ENCODE results near the gene RNASE11. TPM values are rescaled to one million over a fixed set of nuclear protein-coding genes. Genes with fewer than 3 reads are reported as not detected.

The RNASE11 gene
- total and polyA plus RNA-seq, 2 donors (not counting 1 experiment from before 2014, with no cell fraction given) = not detected

DNA sequence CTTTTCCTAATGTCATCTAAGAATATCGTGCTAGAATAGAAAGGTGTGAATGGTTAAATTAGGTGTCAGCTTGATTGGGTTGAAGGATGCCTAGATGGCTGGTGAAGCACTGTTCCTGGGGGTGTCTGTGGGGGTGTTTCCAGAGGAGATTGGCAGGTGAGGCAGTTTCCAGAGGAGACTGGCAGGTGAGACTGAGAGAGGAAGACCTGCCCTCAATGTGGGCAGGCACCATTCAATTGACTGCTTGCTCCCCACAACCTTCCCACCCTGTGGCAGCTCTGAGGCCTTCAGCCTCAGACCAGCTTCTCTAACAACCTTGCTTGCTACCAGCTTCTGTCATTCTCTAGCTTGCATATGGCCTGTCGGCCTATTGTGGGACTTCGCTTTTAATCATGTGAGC, 36.2 kb downstream of the RNASE11 start:
- Histone ChIP-seq H3K27ac (ENCODE audit: low read length in 2 of 2) (no peak overlapping the region), H4K20me1 (ENCODE audit: control insufficient read depth, insufficient read depth, low read length, poor library complexity, severe bottlenecking) (no peaks in the 10 kb centered on the region), H3K4me2 (replicated peaks; ENCODE audit: low read depth, low read length, poor library complexity, severe bottlenecking) (no peak overlapping the region), H2AFZ (ENCODE audit: insufficient read depth, low read depth, low read length, poor library complexity, severe bottlenecking) (no peak overlapping the region), H3K9me3 (ENCODE audit: control extremely low read depth in 1 of 3, control insufficient read depth in 2 of 3, insufficient read depth in 1 of 3, low read length in 2 of 3) (no peaks in the 10 kb centered on the region), H3K27me3 (replicated peaks in 1 of 4; ENCODE audit: control extremely low read depth in 1 of 4, control insufficient read depth in 3 of 4, insufficient read depth in 4 of 4, low read length in 3 of 4) (peaks cover 0 to 4% (median 1%) of the 10 kb centered on the region in 4 experiments), H3K9ac (ENCODE audit: low read length) (no peak overlapping the region), H3K4me3 (ENCODE audit: control extremely low read depth in 1 of 5, extremely low read depth in 1 of 5, insufficient read depth in 1 of 5, low read depth in 2 of 5, low read length in 4 of 5) (no peak overlapping the region), H3K4me1 (ENCODE audit: control insufficient read depth in 2 of 2, insufficient read depth in 2 of 2, low read length in 2 of 2) (no peaks in the 10 kb centered on the region), H3K36me3 (replicated peaks in 1 of 2; ENCODE audit: control extremely low read depth in 1 of 2, control insufficient read depth in 1 of 2, extremely low read depth in 1 of 2, insufficient read depth in 2 of 2, low read length in 1 of 2) (no peaks in the 10 kb centered on the region), H3K79me2 (ENCODE audit: control insufficient read depth, insufficient read depth, low read length) (no peaks in the 10 kb centered on the region)
- Mint-ChIP-seq H3K27me3 (peaks cover 9% of the 10 kb centered on the region), H3K4me1 (no peaks in the 10 kb centered on the region), H3K9me3 (ENCODE audit: insufficient read depth) (no peaks in the 10 kb centered on the region), H3K4me3 (no peak overlapping the region), H3K27ac (no peak overlapping the region)
- WGBS (ENCODE audit: insufficient coverage) = 100% methylated on average over 2 of the region's 3 CpGs
- intact Hi-C loops (cut with micrococcal nuclease) = no loop called here
- ChIA-PET CTCF (no interaction called here), POLR2A (no interaction called here)
- no peak for TF ChIP-seq EZH2 (IDR thresholded peaks at IDR 0.05; ENCODE audit: borderline replicate concordance, insufficient read depth, low read depth, low read length, poor library complexity, severe bottlenecking)
- no peak for TF ChIP-seq CTCF (IDR thresholded peaks at IDR 0.05)
- ATAC-seq (ENCODE audit: low read depth) (no peak), DNase-seq (no peak)

- Mint-ChIP-seq H3K27ac (no peak overlapping the region), H3K4me3 (no peak overlapping the region), H3K27me3 (peaks cover 9% of the 10 kb centered on the region), H3K4me1 (no peaks in the 10 kb centered on the region), H3K9me3 (ENCODE audit: insufficient read depth) (no peaks in the 10 kb centered on the region)
- Histone ChIP-seq H2AFZ (ENCODE audit: insufficient read depth, low read depth, low read length, poor library complexity, severe bottlenecking) (no peak overlapping the region), H3K36me3 (replicated peaks in 1 of 2; ENCODE audit: control extremely low read depth in 1 of 2, control insufficient read depth in 1 of 2, extremely low read depth in 1 of 2, insufficient read depth in 2 of 2, low read length in 1 of 2) (no peaks in the 10 kb centered on the region), H3K27me3 (replicated peaks in 1 of 4; ENCODE audit: control extremely low read depth in 1 of 4, control insufficient read depth in 3 of 4, insufficient read depth in 4 of 4, low read length in 3 of 4) (peaks cover 0 to 8% (median 1%) of the 10 kb centered on the region in 4 experiments), H4K20me1 (ENCODE audit: control insufficient read depth, insufficient read depth, low read length, poor library complexity, severe bottlenecking) (no peaks in the 10 kb centered on the region), H3K4me3 (ENCODE audit: control extremely low read depth in 1 of 5, extremely low read depth in 1 of 5, insufficient read depth in 1 of 5, low read depth in 2 of 5, low read length in 4 of 5) (no peak overlapping the region), H3K9ac (ENCODE audit: low read length) (no peak overlapping the region), H3K27ac (ENCODE audit: low read length in 2 of 2) (no peak overlapping the region), H3K79me2 (ENCODE audit: control insufficient read depth, insufficient read depth, low read length) (no peaks in the 10 kb centered on the region), H3K4me1 (ENCODE audit: control insufficient read depth in 2 of 2, insufficient read depth in 2 of 2, low read length in 2 of 2) (no peaks in the 10 kb centered on the region), H3K9me3 (ENCODE audit: control extremely low read depth in 1 of 3, control insufficient read depth in 2 of 3, insufficient read depth in 1 of 3, low read length in 2 of 3) (no peaks in the 10 kb centered on the region), H3K4me2 (replicated peaks; ENCODE audit: low read depth, low read length, poor library complexity, severe bottlenecking) (no peak overlapping the region)
- no peak for ATAC-seq (ENCODE audit: low read depth)
- no CpG with 5 or more reads among the region's 2 CpGs for WGBS (ENCODE audit: insufficient coverage)
- no peak for TF ChIP-seq EZH2 (IDR thresholded peaks at IDR 0.05; ENCODE audit: borderline replicate concordance, insufficient read depth, low read depth, low read length, poor library complexity, severe bottlenecking)
- TF ChIP-seq CTCF (IDR thresholded peaks at IDR 0.05) = no peak
- DNase-seq = no peak
- CTCF ChIA-PET = no interaction called here
- POLR2A ChIA-PET = no interaction called here
- intact Hi-C loops (cut with micrococcal nuclease) = no loop called here
These were observed 36.9 kb downstream of the RNASE11 start for GRCh38 chr14:20550926-20551325.
